HepG2 (cell line): ENCODE results near the gene HMGN4. TPM values are rescaled to one million over a fixed set of nuclear protein-coding genes. Genes with fewer than 3 reads are reported as not detected.

Experiments
- ATAC-seq: fragments of 200-7000 bp; cut with Tn5 transposase; 3 replicates; pipeline ENCODE4 v1.9.1; 2020; ENCODE audit warnings: mild to moderate bottlenecking, moderate library complexity
- BruUV-seq: library from RNA; stranded (reverse); fragments of 400-500 nt; replicated peaks from 2 replicates; lab custom pipeline; 2021; lab: Mats Ljungman, UMichigan
- CTCF ChIA-PET: fragments of 300-600 bp; formaldehyde crosslinking; extraction: SDS; loops from one replicate; lab custom pipeline; 2021; ENCODE audit warnings: low total read pairs, inconsistent platforms, low intra/inter-chr PET ratio; lab: Yijun Ruan, JAX
- POLR2A ChIA-PET: fragments of 350-600 bp; sonication (Branson Sonifier 250); formaldehyde crosslinking; loops from one replicate; lab custom pipeline; 2020; ENCODE audit warnings: antibody characterized with exemption, inconsistent platforms; lab: Yijun Ruan, JAX
- DNase-seq: peaks from one replicate; pipeline ENCODE4 v3.0.0-alpha.2; 2015; ENCODE audit warnings: low spot score
- FAIRE-seq: peaks from 3 replicates; lab custom pipeline; 2011; peaks lifted over from hg19 to GRCh38; lab: Jason Lieb, UNC
- H2AFZ ChIP-seq: one replicate; pipeline ENCODE4 v1.6.1; 2011; ENCODE audit warnings: low read length, inconsistent platforms
- H3K27ac ChIP-seq: fragments of 300-600 bp; 3 replicates; pipeline ENCODE4 v1.8.0; 2011; ENCODE audit warnings: mixed run types, mild to moderate bottlenecking, mixed read lengths, low read length, inconsistent platforms; ENCODE audit not compliant: insufficient read depth; ENCODE audit errors: extremely low read length
- H3K27me3 ChIP-seq, 2 experiments: fragments of 200-600 bp in 1 of 2; 2 replicates in 1 of 2; 3 replicates in 1 of 2; pipeline versions ENCODE4 v1.6.0 to v1.8.0; 2011; ENCODE audit warnings: low read length in 2 of 2, mild to moderate bottlenecking in 2 of 2, moderate library complexity in 2 of 2, inconsistent platforms in 1 of 2; ENCODE audit not compliant: insufficient read depth in 2 of 2, control insufficient read depth in 1 of 2
- H3K36me3 ChIP-seq, 2 experiments: fragments of 200-600 bp in 1 of 2; replicated peaks in 1 of 2; 2 replicates in 1 of 2; 3 replicates in 1 of 2; pipeline versions ENCODE4 v1.5.1 to v1.8.0; 2011; ENCODE audit warnings: low read length in 2 of 2, inconsistent platforms in 1 of 2; ENCODE audit not compliant: insufficient read depth in 2 of 2, control insufficient read depth in 1 of 2
- H3K4me1 ChIP-seq: 2 replicates; pipeline ENCODE4 v1.5.1; 2012; ENCODE audit warnings: low read length, inconsistent platforms; ENCODE audit not compliant: insufficient read depth
- H3K4me2 ChIP-seq: 2 replicates; pipeline ENCODE4 v1.6.0; 2011; ENCODE audit warnings: low read depth, low read length, inconsistent platforms
- H3K4me3 ChIP-seq, 3 experiments: fragments of 200-600 bp in 1 of 3; sonication (generic), shearing (Covaris generic) in 1 of 3; replicated peaks in 1 of 3; 2 replicates each; pipeline ENCODE4 v1.5.1; 2011 to 2016; ENCODE audit warnings: low read length in 3 of 3, inconsistent platforms in 2 of 3, low read depth in 2 of 3, mild to moderate bottlenecking in 2 of 3, control low read depth in 1 of 3, mixed read lengths in 1 of 3; ENCODE audit not compliant: insufficient read depth in 1 of 3
- H3K79me2 ChIP-seq: one replicate; pipeline ENCODE4 v1.6.1; 2011; ENCODE audit warnings: low read length, inconsistent platforms; ENCODE audit not compliant: insufficient read depth
- H3K9ac ChIP-seq: 2 replicates; pipeline ENCODE4 v1.6.0; 2011; ENCODE audit warnings: mild to moderate bottlenecking, low read depth, low read length, inconsistent platforms; ENCODE audit not compliant: insufficient read depth
- H3K9me3 ChIP-seq: 2 replicates; pipeline ENCODE4 v1.5.1; 2012; ENCODE audit warnings: mild to moderate bottlenecking, low read length
- H4K20me1 ChIP-seq: 2 replicates; pipeline ENCODE4 v1.6.0; 2011; ENCODE audit warnings: inconsistent platforms, mild to moderate bottlenecking, low read length, moderate library complexity; ENCODE audit not compliant: insufficient read depth
- ATF7-NPFF ChIP-seq: sonication (generic); formaldehyde crosslinking; IDR thresholded peaks from 2 replicates; pipeline ENCODE4 v1.8.1; 2023; ENCODE audit warnings: mild to moderate bottlenecking, low read depth, missing genetic modification reagents, moderate library complexity
- DMAP1 ChIP-seq: IDR thresholded peaks from 2 replicates; pipeline ENCODE4 v1.6.1; 2016
- FOXJ3 ChIP-seq: sonication (generic); formaldehyde crosslinking; IDR thresholded peaks from 2 replicates; pipeline ENCODE4 v1.4.0; 2020; ENCODE audit warnings: missing genetic modification reagents, mild to moderate bottlenecking, borderline replicate concordance
- FOXP4 ChIP-seq: sonication (generic); formaldehyde crosslinking; IDR thresholded peaks from 2 replicates; pipeline ENCODE4 v1.4.0; 2020; ENCODE audit warnings: missing genetic modification reagents
- MAFF ChIP-seq: IDR thresholded peaks from 2 replicates; pipeline ENCODE4 v1.6.1; 2011; ENCODE audit warnings: low read depth, low read length, improper control_type of control experiment
- TMF1 ChIP-seq: sonication (generic); formaldehyde crosslinking; IDR thresholded peaks from 2 replicates; pipeline ENCODE4 v1.8.1; 2022; ENCODE audit warnings: low read depth, missing genetic modification reagents
- ZBTB42 ChIP-seq: sonication (generic); formaldehyde crosslinking; IDR thresholded peaks from 2 replicates; pipeline ENCODE4 v1.5.0; 2020; ENCODE audit warnings: mild to moderate bottlenecking, missing genetic modification reagents
- ZFP62 ChIP-seq: sonication (generic); formaldehyde crosslinking; IDR thresholded peaks from 2 replicates; pipeline ENCODE4 v1.4.0; 2020; ENCODE audit warnings: missing genetic modification reagents
- ZNF12 ChIP-seq: sonication (generic); formaldehyde crosslinking; IDR thresholded peaks from 2 replicates; pipeline ENCODE4 v1.5.0; 2020; ENCODE audit warnings: missing genetic modification reagents
- ZNF24 ChIP-seq: fragments of 450-650 bp; IDR thresholded peaks from 2 replicates; pipeline ENCODE4 v1.6.1; 2017; ENCODE audit warnings: antibody characterized with exemption, mild to moderate bottlenecking
- ZNF280B ChIP-seq: sonication (generic); formaldehyde crosslinking; IDR thresholded peaks from 2 replicates; pipeline ENCODE4 v1.5.0; 2020; ENCODE audit warnings: missing genetic modification reagents, mild to moderate bottlenecking, borderline replicate concordance
- ZNF597 ChIP-seq: sonication (generic); formaldehyde crosslinking; IDR thresholded peaks from 2 replicates; pipeline ENCODE4 v1.5.0; 2020; ENCODE audit warnings: missing genetic modification reagents
- WGBS: methylation state at CpG from one replicate; pipeline ENCODE4 v1.1.6; 2017; ENCODE audit warnings: low lambda C conversion rate; 5-methylcytosine and 5-hydroxymethylcytosine counted together
- in situ Hi-C: cut with HindIII; loops from 2 replicates; pipeline ENCODE4 v1.10.0; 2017; ENCODE audit warnings: low pct_unique_long_range_greater_than_20kb; ENCODE audit not compliant: extremely low pct_ligation_motif_present
- intact Hi-C: fragments of 100-400 bp; cut with micrococcal nuclease; formaldehyde crosslinking; loops from one replicate; pipeline ENCODE4 v1.10.0; 2022; ENCODE audit not compliant: unreplicated experiment
- polyA plus RNA-seq, 8 experiments: library from polyadenylated mRNA; depleted of rRNA in 3 of 8; stranded (reverse) in 7 of 8; unstranded in 1 of 8; fragments of >200 nt; fragmentation: Illumina TruSeq in 4 of 8; extraction: Trizol in 4 of 8; gene quantifications; 2 replicates each; pipeline versions ENCODE4 v1.2.1 to v1.2.3, GENCODE V29; 2011 to 2016; ENCODE audit warnings: low read depth in 4 of 8, missing spikeins in 1 of 8, mixed read lengths in 1 of 8; ENCODE audit not compliant: insufficient read depth in 1 of 8
- total RNA-seq, 5 experiments: library from RNA; depleted of rRNA; stranded (reverse); fragments of >200 nt; fragmentation: Illumina TruSeq; extraction: Trizol; gene quantifications; 2 replicates each; pipeline ENCODE4 v1.2.3, GENCODE V29; 2016; ENCODE audit warnings: low read depth in 1 of 5
- TF ChIP-seq, protein P1 (sequence below): sonication (generic); formaldehyde crosslinking; IDR thresholded peaks from 2 replicates; pipeline ENCODE4 v1.8.1; 2023; ENCODE audit warnings: missing genetic modification reagents, inconsistent platforms, borderline replicate concordance
- TF ChIP-seq, protein P2 (sequence below): sonication (generic); formaldehyde crosslinking; IDR thresholded peaks from 2 replicates; pipeline ENCODE4 v1.4.0; 2020; ENCODE audit warnings: missing genetic modification reagents

Gene HMGN4
- total and polyA plus RNA-seq, 2 of the 13 experiments (the other 11 are each of a cell fraction or from before 2014, with no cell fraction given), result 39.9 to 52.1 TPM

DNA sequence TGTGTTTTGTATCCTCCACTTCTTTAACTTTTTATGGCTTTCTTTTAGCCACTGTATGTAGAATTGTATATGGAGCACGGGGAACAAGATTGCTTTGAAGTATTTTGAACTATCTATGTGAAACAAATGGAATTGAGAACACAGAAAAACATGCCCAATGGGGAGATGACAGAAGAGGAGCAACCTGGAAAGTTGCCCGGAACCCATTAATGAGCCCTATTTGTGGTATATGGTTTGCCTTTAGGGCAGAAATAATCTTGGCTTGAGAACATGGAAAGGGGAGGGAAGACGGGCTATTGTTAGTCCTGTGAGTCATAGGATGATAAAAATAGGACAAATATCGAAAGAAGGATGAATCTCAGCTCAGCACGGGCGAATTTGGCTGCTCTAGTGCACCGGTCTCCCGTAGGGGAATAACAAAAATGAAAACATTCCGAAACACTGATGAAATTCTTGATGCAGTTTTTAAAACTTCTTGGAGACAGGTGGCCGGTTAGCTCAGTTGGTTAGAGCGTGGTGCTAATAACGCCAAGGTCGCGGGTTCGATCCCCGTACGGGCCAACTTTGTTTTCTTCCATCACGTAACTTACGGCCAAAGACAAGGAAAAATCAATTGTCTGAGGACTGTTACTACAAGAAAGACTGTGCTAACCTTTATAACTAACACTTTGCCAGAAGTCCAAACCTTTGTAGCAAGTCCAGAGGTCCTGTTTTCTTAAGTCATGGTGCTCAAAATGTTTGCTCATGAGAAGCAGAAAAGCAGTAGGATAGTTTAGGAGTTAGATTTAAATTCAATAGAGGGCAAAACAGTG lies 15.7 kb downstream of the HMGN4 start:
- Histone ChIP-seq H3K79me2 (no peaks in the 10 kb centered on the region), H3K4me3 (peak overlapping the region; percentile 77 to 81 (median 80)), H3K4me2 (peak overlapping the region; percentile 89), H3K9me3 (no peaks in the 10 kb centered on the region), H3K9ac (peak overlapping the region; percentile 70), H3K27ac (peak overlapping the region; percentile 39), H2AFZ (peak overlapping the region; percentile 91), H3K4me1 (peaks cover 51% of the 10 kb centered on the region), H3K36me3 (no peaks in the 10 kb centered on the region), H3K27me3 (no peaks in the 10 kb centered on the region; a peak in 1 of 5 replicates), H4K20me1 (no peaks in the 10 kb centered on the region)
- intact Hi-C loops (loop anchor here (1.0 to 10.0 kb wide), 6 partner anchors 14 to 921 kb away; partner anchors contain the start of gene ZNF184), in situ Hi-C loops (loop anchor here (5.0 kb wide), 1 partner anchor 222 kb away; no protein-coding TSS in a partner anchor)
- ATAC-seq (peak; percentile 39), DNase-seq (peak; percentile 81), FAIRE-seq (no peak)
- POLR2A ChIA-PET, result interaction anchor here (0.9 to 5.7 kb wide), 6 partner anchors 12 to 223 kb away, joined by 3 to 68 read pairs (median 5); partner anchors contain the start of gene HMGN4
- CTCF ChIA-PET, result no interaction called here
- 2% methylated on average over 19 of the region's 19 CpGs for WGBS
- BruUV-seq, result no TSS peak
- TF ChIP-seq ZFP62 (CRISPR knock-in tag) (peak; percentile 91; the same call in 1 of the 2 replicates), ZBTB42 (CRISPR knock-in tag) (no peak), ZNF24 (peak; percentile 99), DMAP1 (CRISPR knock-in tag) (no peak), FOXP4 (CRISPR knock-in tag) (peak; percentile 62), TMF1 (CRISPR knock-in tag) (no peak), ZNF597 (peak; percentile 95; the same call in 1 of the 2 replicates), ATF7-NPFF (no peak), ZNF280B (no peak), FOXJ3 (CRISPR knock-in tag) (0 out of 2 replicates have a peak, but pooled peaks have one; percentile 31), ZNF12 (CRISPR knock-in tag) (no peak), MAFF (no peak)
- TF ChIP-seq, protein P1, sequence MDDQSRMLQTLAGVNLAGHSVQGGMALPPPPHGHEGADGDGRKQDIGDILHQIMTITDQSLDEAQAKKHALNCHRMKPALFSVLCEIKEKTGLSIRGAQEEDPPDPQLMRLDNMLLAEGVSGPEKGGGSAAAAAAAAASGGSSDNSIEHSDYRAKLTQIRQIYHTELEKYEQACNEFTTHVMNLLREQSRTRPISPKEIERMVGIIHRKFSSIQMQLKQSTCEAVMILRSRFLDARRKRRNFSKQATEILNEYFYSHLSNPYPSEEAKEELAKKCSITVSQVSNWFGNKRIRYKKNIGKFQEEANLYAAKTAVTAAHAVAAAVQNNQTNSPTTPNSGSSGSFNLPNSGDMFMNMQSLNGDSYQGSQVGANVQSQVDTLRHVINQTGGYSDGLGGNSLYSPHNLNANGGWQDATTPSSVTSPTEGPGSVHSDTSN (CRISPR knock-in tag), result no peak
- TF ChIP-seq, protein P2, sequence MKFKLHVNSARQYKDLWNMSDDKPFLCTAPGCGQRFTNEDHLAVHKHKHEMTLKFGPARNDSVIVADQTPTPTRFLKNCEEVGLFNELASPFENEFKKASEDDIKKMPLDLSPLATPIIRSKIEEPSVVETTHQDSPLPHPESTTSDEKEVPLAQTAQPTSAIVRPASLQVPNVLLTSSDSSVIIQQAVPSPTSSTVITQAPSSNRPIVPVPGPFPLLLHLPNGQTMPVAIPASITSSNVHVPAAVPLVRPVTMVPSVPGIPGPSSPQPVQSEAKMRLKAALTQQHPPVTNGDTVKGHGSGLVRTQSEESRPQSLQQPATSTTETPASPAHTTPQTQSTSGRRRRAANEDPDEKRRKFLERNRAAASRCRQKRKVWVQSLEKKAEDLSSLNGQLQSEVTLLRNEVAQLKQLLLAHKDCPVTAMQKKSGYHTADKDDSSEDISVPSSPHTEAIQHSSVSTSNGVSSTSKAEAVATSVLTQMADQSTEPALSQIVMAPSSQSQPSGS (CRISPR knock-in tag), result peak; percentile 65; the same call in 1 of the 2 replicates
